IPS-11a (cell line): ENCODE data around the gene SYNDIG1.
A peak's percentile ranks its signal among the peaks of the same experiment; 100 is the strongest.

Experiments
- H3K4me3 ChIP-seq: one replicate; pipeline ENCODE4 v1.5.1; 2013; ENCODE audit warnings: low read depth, low read length, control low read depth

SYNDIG1 gene

DNA sequence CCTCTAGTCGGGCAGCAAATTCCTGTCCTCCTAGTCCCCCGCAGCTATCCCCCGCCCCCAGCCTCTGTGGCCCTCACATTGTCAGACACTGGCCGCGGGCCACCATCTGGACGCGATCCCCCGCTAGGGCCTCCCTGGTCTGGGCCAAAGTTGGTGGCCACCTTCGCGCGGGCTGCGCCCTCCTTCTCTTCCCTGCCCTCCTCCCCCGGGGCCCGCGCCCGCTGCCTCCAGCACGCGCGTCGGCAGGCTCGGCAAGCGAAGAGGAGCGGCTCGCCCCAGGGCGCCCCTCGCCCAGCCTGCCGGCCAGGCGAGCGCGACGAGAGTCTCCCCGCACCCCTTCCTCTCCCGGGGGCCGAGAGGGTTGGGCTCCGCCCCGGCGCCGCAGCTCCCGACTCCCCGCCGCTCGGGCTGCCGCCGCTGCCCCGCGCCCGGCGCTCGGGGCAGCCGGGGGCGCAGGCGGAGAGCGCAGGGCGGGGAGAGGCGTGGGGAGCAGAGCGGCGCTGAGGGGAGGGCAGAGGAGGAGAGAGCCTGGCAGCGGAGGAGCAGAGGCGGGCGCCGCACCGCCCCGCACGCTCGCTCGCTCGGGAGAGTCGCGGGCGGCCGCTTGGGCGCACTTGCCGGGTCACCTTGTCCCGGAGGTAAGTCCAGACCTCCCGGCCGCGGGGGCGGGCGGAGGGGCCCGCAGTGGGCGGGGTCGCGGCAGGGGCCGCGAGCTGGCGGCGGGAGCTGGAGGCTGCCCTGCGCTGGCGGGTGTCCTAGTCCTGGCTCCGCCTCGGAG lies at the start of gene SYNDIG1:
SYNDIG1 (plus strand) TSS at position 514 of the 778 bp plus-strand sequence. CDS start 73,469 bp downstream, outside the sequence.
- peak within 1 kb of the TSS; percentile 72 for H3K4me3 ChIP-seq

DNA sequence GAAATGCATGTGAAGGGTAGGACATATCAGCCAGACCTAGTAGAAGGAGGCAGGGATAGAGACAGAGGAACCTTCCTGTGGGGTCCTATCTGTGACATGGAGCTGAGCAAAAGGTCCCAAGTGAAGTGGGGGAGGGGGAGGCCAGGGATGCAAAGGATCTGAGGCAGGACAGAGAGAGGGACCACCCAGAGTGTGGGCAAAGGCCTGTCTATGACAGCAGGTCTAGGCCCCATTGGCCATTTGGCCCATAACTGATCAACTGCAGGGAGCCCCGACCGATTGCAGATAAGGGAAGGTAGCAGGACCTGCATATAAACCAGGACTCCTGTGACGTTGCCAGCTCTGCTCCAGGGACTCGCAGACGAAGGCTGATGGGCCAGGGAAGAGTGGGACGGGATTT lies 49.6 kb upstream of the SYNDIG1 start:
- no peak overlapping the region for H3K4me3 ChIP-seq

DNA sequence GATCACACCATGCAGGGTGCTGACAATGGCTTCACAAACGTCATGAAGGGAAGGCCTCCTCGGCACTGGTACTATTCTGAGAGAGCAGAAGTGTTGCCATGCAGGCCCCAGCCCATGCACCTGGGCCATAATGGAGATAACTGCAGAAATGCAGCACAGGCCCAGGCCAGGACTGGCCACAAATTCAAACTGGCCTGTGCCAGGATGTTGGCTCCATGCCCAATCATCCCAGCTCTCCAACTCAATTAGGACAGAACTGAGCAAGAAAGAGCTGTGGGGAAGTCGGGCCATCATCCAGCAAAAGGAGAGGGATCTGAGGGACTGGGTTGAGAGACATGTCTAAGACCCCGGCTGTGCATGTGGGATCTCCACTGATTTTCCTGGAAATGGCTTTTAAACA lies 48.9 kb upstream of the SYNDIG1 start:
- H3K4me3 ChIP-seq = no peak overlapping the region

DNA sequence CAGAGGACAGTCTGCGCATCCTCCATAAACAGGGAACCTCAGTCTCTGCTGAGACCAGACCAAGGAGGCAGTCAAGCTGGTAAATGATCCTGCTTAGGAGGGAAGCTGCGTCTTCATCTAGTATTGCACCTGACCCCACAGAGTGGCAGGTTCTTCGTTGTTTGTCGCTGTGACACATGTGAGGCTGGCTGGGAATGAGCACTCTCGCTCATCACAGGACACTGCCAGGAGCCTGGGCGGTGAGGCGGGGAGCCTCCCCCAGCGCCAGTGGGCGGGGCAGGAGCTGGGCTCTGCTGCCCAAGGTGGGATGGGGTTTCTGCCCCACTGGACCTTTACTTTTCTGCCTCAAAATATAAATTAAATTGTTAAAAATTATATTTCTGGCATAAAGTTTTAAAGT lies 48.4 kb upstream of the SYNDIG1 start:
- H3K4me3 ChIP-seq = no peak overlapping the region

DNA sequence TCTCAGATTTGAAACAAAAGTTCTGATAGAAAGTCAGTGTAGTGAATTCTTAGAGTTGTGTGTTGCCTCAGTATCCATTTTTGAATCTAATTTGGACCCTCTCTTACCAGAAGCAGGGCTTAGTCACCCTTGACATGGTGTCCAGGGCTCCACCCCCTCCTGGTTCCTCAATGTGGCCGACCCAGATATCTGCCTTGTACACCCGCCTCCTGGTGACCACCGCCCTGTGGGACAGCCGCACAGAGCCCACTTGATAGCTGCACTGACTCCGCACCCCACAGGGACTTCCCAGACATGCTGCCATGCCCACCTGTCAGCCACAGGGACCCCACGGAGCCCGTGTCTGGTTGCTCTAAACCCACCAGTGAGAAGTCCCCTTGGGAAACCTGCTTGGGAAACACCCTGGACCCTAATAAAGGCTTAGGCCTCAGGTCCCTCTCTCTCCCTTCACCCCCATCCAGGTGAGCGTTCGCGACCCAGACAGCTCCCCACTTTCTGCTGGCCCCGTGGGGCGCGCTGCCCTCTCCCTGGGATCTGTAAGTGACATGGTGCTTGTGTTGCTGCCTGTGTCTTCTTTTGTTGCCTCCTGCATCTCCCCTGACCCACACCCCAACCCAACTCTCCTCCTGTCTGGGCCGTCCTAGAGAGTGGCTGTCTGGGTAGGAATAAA lies 47.2 kb upstream of the SYNDIG1 start:
- no peak overlapping the region for H3K4me3 ChIP-seq

DNA sequence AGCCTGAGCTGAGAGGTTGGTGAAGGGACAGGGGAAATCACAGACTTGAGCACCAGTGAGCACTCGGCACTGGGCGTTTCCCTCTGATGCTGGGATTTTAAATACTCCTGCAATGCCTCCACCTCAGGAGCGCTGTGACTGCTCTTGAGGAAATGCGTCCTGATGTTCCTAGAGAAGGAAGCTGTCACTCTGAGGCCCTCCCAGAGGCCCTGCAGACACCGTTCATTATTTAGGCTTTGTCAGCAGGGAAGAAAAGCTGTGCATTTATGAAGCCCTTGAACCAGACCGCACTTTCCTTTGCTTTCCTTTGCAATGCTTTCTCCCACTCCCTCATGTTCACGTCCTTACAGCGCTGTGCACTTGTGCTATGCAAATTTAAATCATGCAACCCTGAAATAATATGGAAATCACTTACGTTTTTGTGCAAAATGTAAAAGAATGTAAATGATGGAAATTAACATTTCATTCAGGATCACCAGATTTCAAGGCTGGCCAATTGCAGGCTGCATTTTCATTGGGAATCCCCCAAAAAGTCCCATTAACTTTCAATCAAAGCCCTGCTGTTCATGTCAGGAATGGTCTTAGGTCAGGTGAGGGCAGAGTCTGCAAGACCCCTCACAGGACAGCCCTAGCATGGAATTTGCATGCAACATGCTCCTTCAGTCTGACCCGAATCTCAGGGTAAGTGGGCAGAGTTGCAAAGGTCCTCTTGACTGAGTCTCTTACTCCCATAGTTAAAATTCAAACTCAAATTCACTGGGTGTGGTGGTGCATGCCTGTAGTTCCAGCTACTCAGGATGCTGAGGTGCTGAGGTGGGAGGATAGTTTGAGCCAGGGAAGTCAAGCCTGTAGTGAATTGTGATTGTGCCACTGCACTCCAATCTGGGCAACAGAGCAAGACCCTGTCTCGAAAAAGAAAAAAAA lies 45.8 kb upstream of the SYNDIG1 start:
- no peak overlapping the region for H3K4me3 ChIP-seq

DNA sequence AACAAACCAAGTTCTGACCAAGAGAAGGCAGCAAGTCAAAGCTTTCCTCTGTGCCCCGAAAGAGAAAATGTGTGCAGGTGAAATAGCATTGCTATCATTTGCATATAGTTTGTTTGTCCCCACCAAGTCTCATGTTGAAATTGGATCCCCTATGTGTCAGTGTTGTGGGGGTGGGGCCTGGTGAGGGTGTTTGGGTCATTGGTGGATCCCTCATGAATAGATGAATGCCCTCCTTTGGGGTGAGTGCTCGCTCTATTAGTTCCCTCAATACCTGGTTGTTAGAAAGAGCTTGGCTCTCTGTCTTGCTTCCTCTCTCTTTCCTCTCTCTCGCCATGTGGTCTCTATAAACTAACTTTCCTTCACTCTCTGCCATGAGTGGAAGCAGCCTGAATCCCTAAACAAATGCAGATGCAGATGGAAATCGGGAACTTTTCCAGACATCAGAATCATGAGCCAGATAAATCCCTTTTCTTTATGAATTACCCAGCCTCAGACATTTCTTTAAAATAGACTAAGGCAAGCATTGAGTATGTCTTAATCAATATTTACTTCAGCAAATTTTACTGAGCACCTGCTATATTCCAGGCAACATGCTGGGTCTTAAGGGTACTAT lies 43.8 kb upstream of the SYNDIG1 start:
- H3K4me3 ChIP-seq = no peak overlapping the region

DNA sequence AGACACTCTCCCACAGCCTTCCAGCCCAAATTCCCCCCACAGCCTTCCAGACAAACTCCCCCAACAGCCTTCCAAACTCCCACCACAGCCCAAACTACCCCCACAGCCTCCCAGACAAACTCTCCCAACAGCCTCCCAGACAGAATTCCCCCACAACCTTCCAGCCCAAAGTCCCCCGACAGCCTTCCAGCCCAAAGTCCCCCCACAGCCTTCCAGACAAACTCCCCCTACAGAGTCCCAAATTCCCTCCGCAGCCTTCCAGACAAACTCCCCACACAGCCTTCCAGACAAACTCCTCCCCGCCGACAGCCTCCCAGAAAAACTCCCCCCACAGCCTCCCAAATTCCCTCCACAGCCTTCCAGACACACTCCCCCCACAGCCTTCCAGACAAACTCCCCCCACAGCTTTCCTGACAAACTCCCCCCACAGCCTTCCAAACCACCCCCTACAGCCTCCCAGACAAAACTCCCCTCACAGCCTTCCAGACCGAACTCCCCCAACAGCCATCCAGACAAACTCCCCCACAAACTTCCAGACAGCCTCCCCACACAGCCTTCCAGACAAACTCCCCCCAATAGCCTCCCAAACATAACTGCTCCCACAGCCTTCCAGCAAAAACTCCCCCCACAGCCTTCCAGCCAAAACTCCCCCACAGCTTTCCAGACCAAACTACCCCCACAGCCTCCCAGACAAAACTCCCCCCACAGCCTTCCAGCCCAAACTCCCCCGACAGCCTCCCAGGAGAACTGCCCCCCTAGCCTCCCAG lies 38.0 kb upstream of the SYNDIG1 start:
- no peak overlapping the region for H3K4me3 ChIP-seq

DNA sequence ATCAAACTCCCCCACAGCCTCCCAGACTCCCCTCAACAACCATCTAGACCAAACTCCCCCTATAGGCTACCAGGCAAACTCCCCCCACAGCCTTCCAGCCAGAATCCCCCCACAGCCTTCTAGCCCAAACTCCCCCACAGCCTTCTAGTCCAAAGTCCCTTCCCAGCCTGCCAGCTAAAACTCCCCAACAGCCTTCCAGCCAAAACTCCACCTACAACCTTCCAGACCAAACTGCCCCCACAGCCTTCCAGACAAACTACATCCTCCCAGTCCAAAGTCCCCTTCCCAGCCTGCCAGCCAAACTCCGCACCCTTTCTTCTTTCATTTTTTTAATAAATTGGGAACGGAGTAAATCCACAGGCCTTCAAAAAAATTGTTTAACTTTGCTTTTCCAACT lies 37.4 kb upstream of the SYNDIG1 start:
- no peak overlapping the region for H3K4me3 ChIP-seq

DNA sequence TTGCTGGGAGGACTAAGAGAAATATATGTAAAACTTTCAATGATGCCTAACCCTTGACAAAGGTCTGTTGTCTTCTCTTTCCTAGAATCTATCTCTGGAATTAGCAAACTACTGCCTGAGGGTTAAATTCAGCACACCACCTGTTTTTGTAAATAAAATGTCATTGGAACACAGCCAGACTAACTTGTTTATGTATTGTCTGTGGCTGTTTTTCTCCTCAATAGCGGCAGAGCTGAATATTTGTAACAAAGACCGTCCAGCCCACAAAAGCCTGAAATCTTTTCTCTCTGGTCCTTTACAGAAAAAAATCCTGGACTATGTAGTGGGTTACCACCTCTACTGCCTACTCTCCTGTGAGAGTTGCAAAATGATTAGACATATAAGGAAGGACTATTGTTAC lies 33.3 kb upstream of the SYNDIG1 start:
- H3K4me3 ChIP-seq = no peak overlapping the region

DNA sequence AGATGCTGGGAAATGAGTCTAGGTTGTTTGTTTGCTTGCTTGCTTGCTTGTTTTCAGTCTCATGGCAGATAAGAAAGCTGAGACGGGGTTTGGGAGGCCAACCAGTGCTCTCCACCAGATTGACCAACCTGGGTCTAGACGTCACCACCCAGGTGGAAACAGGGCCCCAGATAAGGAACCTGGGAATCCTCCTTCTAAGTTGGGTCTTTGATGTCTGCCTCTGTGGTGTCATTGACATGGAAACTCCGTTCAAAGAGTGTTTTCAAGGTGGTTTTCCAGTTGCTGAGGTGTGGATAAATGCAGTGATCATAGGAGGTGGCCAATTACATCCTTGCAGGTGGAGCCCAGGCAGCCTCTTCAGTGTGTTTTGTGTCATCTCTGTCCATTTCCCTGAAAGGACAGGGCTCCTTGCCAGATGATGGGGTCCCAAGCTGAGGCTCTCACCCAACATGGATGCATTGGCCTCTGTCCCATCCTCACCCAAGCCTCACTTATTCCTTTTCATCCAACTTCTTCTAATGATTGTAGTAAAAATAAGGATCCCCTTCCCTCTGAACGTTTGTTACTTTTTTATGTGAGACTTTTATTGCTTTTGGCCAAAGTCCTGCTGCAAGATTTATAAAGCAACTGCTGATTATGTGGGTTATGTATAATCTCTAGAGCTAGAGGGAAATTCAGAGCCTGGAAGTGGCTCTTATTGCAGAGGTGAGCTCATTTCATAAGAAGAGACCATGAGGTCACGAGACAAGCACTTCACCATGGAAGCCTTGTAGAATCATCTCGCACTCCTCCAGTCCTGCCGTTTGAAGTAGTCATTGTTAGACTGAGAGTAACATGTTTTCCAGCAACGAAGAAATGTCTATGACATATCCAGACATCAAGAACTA lies 32.0 kb upstream of the SYNDIG1 start:
- no peak overlapping the region for H3K4me3 ChIP-seq

DNA sequence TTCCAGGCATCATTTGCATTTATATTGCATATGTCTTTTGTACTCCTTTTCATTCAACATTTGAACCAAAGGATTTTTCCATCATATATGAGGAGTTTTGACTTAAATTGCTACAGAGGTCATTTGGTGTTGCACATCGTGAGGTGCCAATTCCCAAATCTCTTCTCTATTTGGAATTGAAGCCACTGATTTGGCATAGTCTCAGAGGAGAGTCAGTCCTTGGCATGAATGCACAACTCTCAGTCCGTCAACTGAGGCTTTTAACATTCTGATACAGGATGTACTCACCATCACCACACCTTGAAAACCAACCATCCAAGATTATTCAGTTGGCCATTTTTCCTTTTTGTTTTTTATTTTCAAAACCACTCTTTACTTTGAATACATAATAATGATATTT lies 31.1 kb upstream of the SYNDIG1 start:
- H3K4me3 ChIP-seq = no peak overlapping the region

DNA sequence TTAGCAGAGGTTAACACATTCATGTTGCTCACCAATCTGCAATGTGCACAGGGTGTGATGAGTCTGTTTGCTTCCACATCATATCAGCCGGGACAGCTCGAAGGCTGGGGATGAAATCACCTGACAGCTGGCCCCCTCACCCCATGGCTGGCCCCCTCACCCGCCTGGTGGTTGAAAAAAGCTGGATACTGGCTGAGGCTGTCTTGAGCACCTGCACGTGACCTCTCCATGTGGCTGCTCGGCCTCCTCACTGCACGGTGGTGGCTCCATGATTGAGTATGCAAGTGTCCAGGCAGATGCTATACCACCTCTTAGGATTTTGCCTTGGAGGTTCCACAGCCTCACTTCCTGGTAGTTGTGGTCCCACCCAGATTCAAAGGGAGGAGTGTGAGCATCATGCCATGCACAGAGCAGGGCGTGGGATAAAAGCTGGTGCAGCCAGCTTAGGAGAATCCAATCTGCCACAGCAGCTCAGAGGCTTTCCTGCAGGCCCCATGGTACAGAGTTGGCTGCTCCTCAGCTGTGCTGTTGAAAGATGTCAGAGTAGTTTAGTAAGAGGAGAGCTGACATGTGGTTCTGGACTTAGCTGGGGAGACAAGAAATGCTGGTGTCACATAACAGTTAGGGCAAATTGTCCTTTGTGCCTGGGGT lies 29.6 kb upstream of the SYNDIG1 start:
- H3K4me3 ChIP-seq = no peak overlapping the region

DNA sequence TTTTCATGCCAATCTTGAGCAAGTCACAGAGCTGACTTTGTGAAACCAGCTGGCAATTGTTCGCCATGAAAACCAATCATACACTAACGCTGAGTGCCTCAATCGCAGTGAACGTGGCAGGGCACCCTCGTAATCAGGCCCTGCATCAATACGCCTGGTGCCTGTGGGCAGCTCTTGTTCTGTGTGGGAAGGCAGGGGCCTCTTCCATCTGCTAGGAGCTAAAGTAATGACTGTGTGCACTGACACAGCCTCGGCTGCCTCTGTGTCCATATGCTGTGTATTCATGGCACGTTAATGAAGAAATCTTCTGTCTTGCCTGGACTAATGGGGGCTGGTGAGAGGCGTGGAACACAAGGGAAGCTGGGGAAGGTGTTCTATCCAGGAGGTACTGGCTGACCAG lies 27.8 kb upstream of the SYNDIG1 start:
- no peak overlapping the region for H3K4me3 ChIP-seq

DNA sequence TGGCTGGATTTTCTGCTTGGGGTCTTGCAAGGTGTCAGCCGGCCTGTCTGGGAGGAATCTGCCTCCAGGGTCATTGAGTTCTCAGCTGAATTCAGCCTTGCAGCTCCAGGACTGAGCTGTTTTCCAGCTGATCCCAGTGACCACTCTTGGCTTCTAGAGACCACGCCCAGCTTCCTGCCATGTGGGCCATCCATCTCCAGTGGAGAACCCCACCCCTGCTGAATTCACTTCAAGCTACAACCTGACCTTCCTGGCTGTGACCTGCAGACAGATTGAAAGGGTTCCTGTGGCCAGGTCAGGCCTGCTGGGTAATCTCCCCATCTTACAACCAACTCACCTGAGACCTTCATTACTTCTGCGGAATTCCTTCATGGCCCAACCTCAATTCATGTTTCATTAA lies 26.5 kb upstream of the SYNDIG1 start:
- H3K4me3 ChIP-seq = no peak overlapping the region

DNA sequence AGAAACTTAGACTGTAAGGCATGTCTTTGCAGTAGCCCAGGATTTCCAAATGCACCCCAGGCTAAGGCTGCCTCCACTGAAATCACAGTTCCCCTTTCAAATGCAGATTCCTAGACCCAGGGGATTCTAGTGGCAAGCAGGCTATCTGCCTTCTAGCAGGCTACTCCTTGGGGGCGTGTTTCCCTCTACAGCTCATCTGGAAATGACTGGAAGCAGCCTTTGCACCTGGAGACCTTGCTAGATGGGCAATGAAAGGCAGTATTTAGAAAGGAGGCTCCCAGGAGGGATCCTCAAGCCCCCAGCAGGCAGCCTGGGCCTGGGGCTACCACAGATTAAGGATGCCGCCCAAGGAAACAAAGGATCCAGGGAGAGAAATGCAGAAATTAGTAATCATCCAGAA lies 26.0 kb upstream of the SYNDIG1 start:
- H3K4me3 ChIP-seq = no peak overlapping the region

DNA sequence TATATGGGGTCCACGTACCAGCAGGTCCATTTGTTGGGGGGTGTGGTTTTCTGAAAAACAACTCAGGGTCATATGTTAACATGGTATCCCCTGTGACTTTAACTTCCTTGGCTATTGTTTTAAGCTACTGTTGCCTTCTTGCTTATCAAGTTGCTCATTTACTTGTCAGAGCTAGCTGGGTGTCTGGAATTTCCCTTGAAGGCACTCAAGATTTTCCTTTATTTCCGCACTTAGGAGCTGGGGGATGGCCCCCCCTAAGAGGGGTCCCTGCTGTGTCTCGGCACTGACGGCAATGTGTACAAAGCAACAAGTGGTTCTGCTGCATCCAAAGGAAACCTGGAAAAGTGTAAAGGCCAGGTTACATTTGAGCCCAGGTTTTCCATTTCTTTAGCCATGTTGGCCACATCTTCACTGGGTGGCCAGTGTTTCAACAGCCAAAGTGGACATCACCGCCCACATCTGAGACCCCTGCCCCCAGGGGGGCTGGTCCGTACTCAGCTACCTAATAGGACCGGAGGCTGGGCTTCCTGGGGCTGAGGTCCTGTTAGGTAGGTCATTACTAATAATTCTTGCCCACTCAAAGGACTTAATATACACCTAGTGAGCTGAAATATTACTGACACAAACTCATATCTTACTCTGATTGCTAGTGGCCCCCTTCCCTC lies 24.8 kb upstream of the SYNDIG1 start:
- H3K4me3 ChIP-seq = no peak overlapping the region

DNA sequence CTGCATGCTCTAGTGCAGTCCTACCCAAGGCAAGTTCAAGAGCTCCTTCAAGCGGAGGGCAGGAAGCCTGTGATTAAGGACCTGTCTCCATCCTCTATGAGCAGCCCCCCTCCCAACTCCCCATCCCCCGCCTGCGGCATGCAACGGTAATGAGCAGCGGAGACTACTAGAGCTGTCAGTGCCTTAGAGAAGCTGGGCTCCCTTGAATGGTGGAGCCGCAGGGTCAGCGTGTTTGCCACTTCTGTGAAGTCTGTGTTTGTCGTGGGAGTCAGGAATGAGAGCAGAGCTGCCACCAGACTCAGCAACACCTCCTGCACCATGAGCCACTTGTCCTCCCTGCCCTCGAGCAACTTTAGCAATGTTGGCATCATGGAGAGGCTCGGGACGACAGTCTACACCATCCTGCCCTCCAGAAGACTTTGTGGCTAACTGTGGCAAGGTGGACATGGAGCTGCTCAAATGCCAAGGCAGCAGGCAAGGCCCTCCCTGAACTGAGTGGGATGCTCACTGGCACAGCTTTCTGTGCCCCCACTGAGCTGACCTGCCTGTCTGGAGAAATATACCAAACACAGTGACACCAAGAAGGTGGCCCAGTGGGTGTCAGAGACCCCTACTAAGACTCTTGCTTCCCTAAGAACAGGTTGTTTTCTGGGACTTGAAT lies 23.8 kb upstream of the SYNDIG1 start:
- no peak overlapping the region for H3K4me3 ChIP-seq
